ENCODE data around the gene HCN1.

DNA sequence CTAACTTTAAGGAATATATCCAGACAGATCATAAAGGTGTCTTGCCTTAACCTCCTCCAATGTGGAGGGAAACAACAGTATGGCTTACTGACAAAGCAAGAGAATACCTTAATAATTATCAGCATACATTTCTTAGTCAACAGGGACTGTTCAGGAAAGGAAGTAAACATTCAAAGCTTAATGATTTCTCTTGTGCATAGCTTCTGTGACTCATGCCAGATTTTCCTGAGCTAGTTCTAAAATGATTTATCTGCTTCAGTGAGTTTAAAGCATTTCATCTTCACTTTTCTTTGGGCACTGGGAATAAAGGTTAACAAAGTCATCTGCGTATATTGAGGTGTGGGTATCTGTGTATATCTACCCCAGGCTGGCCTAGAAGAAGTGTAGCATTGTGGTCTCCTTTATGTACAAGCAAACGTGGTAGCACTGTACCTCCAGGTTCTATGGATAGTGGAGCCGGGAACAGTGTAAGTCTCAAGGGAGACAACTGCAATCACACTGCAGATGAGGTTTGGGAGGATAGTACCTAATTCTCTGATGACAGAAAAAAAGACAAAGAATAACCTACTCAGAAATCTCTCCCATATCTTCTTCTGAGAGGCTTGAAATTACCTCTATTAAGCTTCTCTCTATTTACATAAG is 284.1 kb downstream of the HCN1 start:
- TF ChIP-seq CTCF (IDR thresholded peaks at IDR 0.05) (no peak), POLR2AphosphoS5 (IDR thresholded peaks at IDR 0.05) (no peak)

Measured in suprapubic skin (tissue), 3 donors.